ENCODE measurements around the gene DCP1A.
"Not testable (repeated sequence)": the region's sequence is repeated elsewhere in the genome, so short reads cannot be mapped to it uniquely, and the experiment has no call there.

Gene DCP1A

DNA sequence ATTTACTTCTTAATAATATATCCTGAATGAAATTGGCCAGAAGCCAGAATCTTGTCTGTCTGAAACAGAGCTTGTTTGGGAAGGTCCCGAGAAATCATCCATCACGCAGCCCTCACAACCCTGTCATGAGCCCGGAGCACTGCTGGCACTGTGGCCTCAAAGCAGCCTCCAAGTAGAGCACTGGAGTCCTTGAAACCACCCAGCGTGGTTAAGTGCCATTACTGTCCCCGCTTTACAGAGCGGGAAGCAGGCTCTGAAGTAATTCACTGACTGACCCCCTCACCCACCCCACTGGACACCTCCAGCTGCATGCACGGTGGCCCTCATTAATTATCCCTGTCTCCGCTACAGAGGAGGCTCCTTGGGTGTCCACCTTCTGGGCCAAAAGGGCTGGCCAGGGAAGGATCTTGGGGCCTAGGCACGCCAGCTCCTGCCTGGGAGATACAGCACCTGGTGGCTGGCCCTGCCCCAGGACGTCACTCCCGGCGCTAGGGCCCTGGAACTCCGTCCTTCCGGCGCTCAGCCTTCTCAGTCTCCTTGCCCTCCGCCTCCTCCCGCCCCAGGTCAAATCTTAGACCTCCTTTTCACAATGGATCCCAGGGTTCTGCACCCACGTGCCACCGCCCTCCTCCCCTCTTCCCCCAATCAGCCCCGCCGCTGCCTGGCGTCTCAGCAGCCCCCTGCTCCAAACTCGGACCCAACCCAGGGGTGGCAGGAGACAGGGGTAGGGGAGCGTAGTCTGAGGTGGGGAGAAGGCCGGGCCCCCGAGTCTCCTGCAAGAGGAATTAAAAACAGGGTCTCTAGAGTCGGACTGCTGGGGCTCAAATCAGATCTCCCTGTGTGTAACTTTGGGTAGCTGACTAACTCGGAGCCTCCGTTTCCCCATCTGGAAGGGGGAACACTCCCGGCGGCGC is 92.6 kb downstream of the DCP1A start:
- TF ChIP-seq POLR2AphosphoS5 (IDR thresholded peaks at IDR 0.05; ENCODE audit: low read depth) (no peak; the same call in 1 of the 2 replicates), SPI1 (IDR thresholded peaks at IDR 0.05; ENCODE audit: borderline replicate concordance, low read depth) (no peak), GABPA (IDR thresholded peaks at IDR 0.05; ENCODE audit: low read depth) (no peak)
- TF ChIP-seq, protein P1, sequence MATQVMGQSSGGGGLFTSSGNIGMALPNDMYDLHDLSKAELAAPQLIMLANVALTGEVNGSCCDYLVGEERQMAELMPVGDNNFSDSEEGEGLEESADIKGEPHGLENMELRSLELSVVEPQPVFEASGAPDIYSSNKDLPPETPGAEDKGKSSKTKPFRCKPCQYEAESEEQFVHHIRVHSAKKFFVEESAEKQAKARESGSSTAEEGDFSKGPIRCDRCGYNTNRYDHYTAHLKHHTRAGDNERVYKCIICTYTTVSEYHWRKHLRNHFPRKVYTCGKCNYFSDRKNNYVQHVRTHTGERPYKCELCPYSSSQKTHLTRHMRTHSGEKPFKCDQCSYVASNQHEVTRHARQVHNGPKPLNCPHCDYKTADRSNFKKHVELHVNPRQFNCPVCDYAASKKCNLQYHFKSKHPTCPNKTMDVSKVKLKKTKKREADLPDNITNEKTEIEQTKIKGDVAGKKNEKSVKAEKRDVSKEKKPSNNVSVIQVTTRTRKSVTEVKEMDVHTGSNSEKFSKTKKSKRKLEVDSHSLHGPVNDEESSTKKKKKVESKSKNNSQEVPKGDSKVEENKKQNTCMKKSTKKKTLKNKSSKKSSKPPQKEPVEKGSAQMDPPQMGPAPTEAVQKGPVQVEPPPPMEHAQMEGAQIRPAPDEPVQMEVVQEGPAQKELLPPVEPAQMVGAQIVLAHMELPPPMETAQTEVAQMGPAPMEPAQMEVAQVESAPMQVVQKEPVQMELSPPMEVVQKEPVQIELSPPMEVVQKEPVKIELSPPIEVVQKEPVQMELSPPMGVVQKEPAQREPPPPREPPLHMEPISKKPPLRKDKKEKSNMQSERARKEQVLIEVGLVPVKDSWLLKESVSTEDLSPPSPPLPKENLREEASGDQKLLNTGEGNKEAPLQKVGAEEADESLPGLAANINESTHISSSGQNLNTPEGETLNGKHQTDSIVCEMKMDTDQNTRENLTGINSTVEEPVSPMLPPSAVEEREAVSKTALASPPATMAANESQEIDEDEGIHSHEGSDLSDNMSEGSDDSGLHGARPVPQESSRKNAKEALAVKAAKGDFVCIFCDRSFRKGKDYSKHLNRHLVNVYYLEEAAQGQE (IDR thresholded peaks at IDR 0.05; ENCODE audit: insufficient replicate concordance, low read depth), result no peak
- TF ChIP-seq, protein P2, sequence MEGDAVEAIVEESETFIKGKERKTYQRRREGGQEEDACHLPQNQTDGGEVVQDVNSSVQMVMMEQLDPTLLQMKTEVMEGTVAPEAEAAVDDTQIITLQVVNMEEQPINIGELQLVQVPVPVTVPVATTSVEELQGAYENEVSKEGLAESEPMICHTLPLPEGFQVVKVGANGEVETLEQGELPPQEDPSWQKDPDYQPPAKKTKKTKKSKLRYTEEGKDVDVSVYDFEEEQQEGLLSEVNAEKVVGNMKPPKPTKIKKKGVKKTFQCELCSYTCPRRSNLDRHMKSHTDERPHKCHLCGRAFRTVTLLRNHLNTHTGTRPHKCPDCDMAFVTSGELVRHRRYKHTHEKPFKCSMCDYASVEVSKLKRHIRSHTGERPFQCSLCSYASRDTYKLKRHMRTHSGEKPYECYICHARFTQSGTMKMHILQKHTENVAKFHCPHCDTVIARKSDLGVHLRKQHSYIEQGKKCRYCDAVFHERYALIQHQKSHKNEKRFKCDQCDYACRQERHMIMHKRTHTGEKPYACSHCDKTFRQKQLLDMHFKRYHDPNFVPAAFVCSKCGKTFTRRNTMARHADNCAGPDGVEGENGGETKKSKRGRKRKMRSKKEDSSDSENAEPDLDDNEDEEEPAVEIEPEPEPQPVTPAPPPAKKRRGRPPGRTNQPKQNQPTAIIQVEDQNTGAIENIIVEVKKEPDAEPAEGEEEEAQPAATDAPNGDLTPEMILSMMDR (IDR thresholded peaks at IDR 0.05; ENCODE audit: insufficient read depth, low read length), result no peak
- peak overlapping the region; percentile 85 for H3K4me3 ChIP-seq (replicated peaks; ENCODE audit: insufficient read depth, low read length)
- H3K27ac ChIP-seq (replicated peaks), result peak overlapping the region; percentile 96
- peak; percentile 44 to 65 for DNase-seq (ENCODE audit: low read depth in 1 of 2, low spot score in 1 of 2)
- no peaks in the 10 kb centered on the region for H3K27me3 ChIP-seq (ENCODE audit: insufficient read depth, poor library complexity, severe bottlenecking)

DNA sequence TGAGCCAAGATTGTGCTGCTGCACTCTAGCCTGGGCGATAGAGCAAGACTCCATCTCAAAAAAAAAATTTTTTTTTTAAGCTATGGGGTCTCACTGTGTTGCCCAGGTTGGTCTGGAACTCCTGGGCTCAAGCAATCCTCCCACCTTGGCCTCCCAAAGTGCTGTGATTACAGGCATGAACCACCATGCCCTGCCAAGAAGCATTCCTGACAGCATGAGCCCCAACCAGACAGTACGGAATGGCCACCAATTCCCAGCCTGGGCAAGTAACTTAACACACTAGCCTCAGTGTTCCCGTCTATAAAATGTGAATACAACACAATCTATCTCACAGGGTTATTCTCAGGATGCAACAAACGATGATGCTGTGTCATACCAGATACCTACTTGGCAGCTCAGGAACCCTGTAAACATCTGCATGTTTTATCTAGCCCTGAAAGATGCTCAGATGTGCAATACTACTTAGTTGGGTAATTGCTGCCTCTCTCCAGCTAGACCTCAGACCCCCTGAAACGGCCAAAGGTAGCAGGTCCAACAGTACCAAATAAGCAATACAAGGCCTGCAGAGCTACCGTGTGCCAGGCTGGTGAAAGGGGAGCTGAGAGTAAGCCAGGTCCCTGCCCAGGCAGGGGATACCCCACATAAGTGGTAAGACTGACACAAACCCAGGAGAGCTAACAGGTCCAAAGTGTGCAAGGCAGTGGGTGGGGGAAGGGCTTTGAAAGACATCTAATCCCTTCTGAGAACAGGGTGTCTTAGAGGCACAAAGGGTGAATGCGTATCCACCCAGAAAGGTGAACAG is 93.4 kb downstream of the DCP1A start:
- peak; percentile 32 to 48 for DNase-seq (ENCODE audit: low read depth in 1 of 2, low spot score in 1 of 2)
- H3K27ac ChIP-seq (replicated peaks), result peak overlapping the region; percentile 96
- TF ChIP-seq, protein P2 (IDR thresholded peaks at IDR 0.05; ENCODE audit: insufficient read depth, low read length), result no peak
- TF ChIP-seq SPI1 (IDR thresholded peaks at IDR 0.05; ENCODE audit: borderline replicate concordance, low read depth) (no peak), POLR2AphosphoS5 (IDR thresholded peaks at IDR 0.05; ENCODE audit: low read depth) (no peak), GABPA (IDR thresholded peaks at IDR 0.05; ENCODE audit: low read depth) (no peak)
- TF ChIP-seq, protein P1 (IDR thresholded peaks at IDR 0.05; ENCODE audit: insufficient replicate concordance, low read depth), result no peak
- H3K27me3 ChIP-seq (ENCODE audit: insufficient read depth, poor library complexity, severe bottlenecking), result no peaks in the 10 kb centered on the region
- H3K4me3 ChIP-seq (replicated peaks; ENCODE audit: insufficient read depth, low read length), result peak overlapping the region; percentile 85

- not testable (repeated sequence) for H3K27me3 ChIP-seq (ENCODE audit: insufficient read depth, poor library complexity, severe bottlenecking)
- Histone ChIP-seq H3K27ac (replicated peaks) (peak overlapping the region; percentile 96), H3K4me3 (replicated peaks; ENCODE audit: insufficient read depth, low read length) (peak overlapping the region; percentile 85)
Measured at GRCh38 chr3:53252947-53253322, 94.4 kb downstream of the DCP1A start.

More at GRCh38 chr3:53252947-53253322, 94.4 kb downstream of the DCP1A start:
- DNase-seq (ENCODE audit: low read depth in 1 of 2, low spot score in 1 of 2), result not testable (repeated sequence)
